ENCODE data around the gene C16orf54. TPM values are rescaled to one million over a fixed set of nuclear protein-coding genes. Genes with fewer than 3 reads are reported as not detected.
A peak's percentile ranks its signal among the peaks of the same experiment; 100 is the strongest.

The C16orf54 gene
- total and polyA plus RNA-seq, 9 of the 15 experiments (the other 6 are each of a cell fraction or from before 2014, with no cell fraction given) = 0.09 TPM; not detected in 8

GRCh38 chr16:29784901-29785500 is 39.2 kb upstream of the C16orf54 start (continued):
- no peak for TF ChIP-seq ID3 (CRISPR knock-in tag; IDR thresholded peaks at IDR 0.05)
- peak; percentile 58; the same call in 1 of the 2 replicates for TF ChIP-seq ID3 (tag; IDR thresholded peaks at IDR 0.05)
- TF ChIP-seq HDAC3 (IDR thresholded peaks at IDR 0.05; ENCODE audit: borderline replicate concordance, partially characterized antibody) = no peak
- TF ChIP-seq EGR1 (conservative IDR thresholded peaks at IDR 0.05) = peak; percentile 38; the same call in 1 of the 2 replicates
- TF ChIP-seq SP1 (CRISPR knock-in tag; IDR thresholded peaks at IDR 0.05) = 0 out of 2 replicates have a peak, but pooled peaks have one; percentile 47
- TF ChIP-seq CTCF (IDR thresholded peaks at IDR 0.05 in 2 of 3, conservative IDR thresholded peaks at IDR 0.05 in 1 of 3; ENCODE audit: insufficient read depth in 2 of 3, low read depth in 1 of 3, low read length in 3 of 3) = peak; percentile 80 to 91 (median 88)
- TF ChIP-seq SMAD2 (IDR thresholded peaks at IDR 0.05; ENCODE audit: low read depth, low read length) = no peak
- 0 out of 2 replicates have a peak, but pooled peaks have one; percentile 29 for TF ChIP-seq ADNP (tag; IDR thresholded peaks at IDR 0.05)
- 0 out of 2 replicates have a peak, but pooled peaks have one; percentile 27 for TF ChIP-seq CC2D1A (IDR thresholded peaks at IDR 0.05)
- TF ChIP-seq ZNF717 (CRISPR knock-in tag; IDR thresholded peaks at IDR 0.05) = no peak
- no peak for TF ChIP-seq THAP12 (CRISPR knock-in tag; IDR thresholded peaks at IDR 0.05)
- peak in 1 of 2 experiments; percentile 49; a peak in 2 of 4 replicates for TF ChIP-seq RAD21 (CRISPR knock-in tag; conservative IDR thresholded peaks at IDR 0.05 in 1 of 2, IDR thresholded peaks at IDR 0.05 in 1 of 2)
- no peak for TF ChIP-seq MXD1 (CRISPR knock-in tag; IDR thresholded peaks at IDR 0.05; ENCODE audit: borderline replicate concordance, poor library complexity, severe bottlenecking)
- TF ChIP-seq ZC3H8 (IDR thresholded peaks at IDR 0.05) = no peak
- TF ChIP-seq MCM3 (IDR thresholded peaks at IDR 0.05) = no peak
- TF ChIP-seq ZNF511 (CRISPR knock-in tag; IDR thresholded peaks at IDR 0.05) = peak; percentile 45; the same call in 1 of the 2 replicates
- TF ChIP-seq RBBP5 (IDR thresholded peaks at IDR 0.05; ENCODE audit: borderline replicate concordance, insufficient read depth, low read length, poor library complexity, severe bottlenecking) = no peak
- no peak for TF ChIP-seq POLR3A (IDR thresholded peaks at IDR 0.05; ENCODE audit: borderline replicate concordance, extremely low read depth, insufficient read depth, insufficient read length)
- no peak for TF ChIP-seq ZNF212 (CRISPR knock-in tag; IDR thresholded peaks at IDR 0.05)
- TF ChIP-seq NR4A1 (CRISPR knock-in tag; IDR thresholded peaks at IDR 0.05) = no peak
- no peak for TF ChIP-seq NR4A1 (tag; IDR thresholded peaks at IDR 0.05)
